ENCODE measurements around the gene ZNF804A. TPM values are rescaled to one million over a fixed set of nuclear protein-coding genes. Genes with fewer than 3 reads are reported as not detected.

Gene ZNF804A
- total and polyA plus RNA-seq, 2 of the 8 experiments (the other 6 are each of a cell fraction or from before 2014, with no cell fraction given), result 0.02 TPM; not detected in 1

DNA sequence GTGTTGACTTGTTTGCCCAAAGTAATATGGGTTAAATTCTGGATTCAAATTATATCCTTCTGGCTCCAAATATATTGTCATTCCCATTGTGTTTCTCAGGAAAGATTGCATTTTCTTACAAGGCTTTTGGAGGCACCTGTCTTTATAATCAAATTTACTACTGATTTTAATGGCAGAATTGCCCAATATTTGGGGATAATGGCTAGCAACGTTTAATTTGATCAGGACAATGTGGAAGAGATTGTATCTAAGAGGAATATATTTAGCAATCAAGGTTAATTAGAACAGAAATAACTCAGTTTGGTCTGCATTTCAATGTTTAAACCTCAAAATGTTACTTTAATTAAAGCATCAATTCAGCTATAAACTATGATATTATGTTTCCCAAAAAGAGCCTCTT lies 41.7 kb upstream of the ZNF804A start:
- no peak for FAIRE-seq
- Histone ChIP-seq H3K4ac (replicated peaks; ENCODE audit: insufficient read length, low read depth, low read length) (no peak overlapping the region), H2BK20ac (ENCODE audit: low read length) (no peak overlapping the region), H2BK12ac (ENCODE audit: low read depth, low read length) (no peak overlapping the region), H3K27ac (ENCODE audit: low read depth, low read length) (no peak overlapping the region), H2AK5ac (ENCODE audit: low read depth, low read length) (no peak overlapping the region), H3K9ac (replicated peaks in 1 of 4; ENCODE audit: extremely low read depth in 1 of 4, low read depth in 3 of 4, low read length in 3 of 4) (no peak overlapping the region), H3K4me1 (replicated peaks in 1 of 4; ENCODE audit: control insufficient read depth in 3 of 4, insufficient read depth in 4 of 4, low read length in 3 of 4) (0 out of 7 replicates have a peak, but pooled peaks cover 0 to 3% (median 0%) of the 10 kb centered on the region in 4 experiments), H2BK15ac (ENCODE audit: low read length) (no peak overlapping the region), H3K14ac (ENCODE audit: insufficient read length) (no peak overlapping the region), H3K9me3 (ENCODE audit: insufficient read depth in 2 of 2, low read depth in 1 of 2, low read length in 1 of 2) (no peaks in the 10 kb centered on the region; a peak in 1 of 4 replicates), H4K91ac (replicated peaks; ENCODE audit: insufficient read length, low read length) (no peak overlapping the region), H3K36me3 (ENCODE audit: control insufficient read depth in 2 of 4, insufficient read depth in 4 of 4, low read length in 3 of 4) (no peaks in the 10 kb centered on the region), H2BK120ac (replicated peaks; ENCODE audit: low read depth, low read length) (no peak overlapping the region), H3K18ac (ENCODE audit: extremely low read depth, low read length) (no peak overlapping the region), H3K23ac (ENCODE audit: insufficient read length) (no peak overlapping the region), H4K20me1 (replicated peaks in 1 of 2; ENCODE audit: control insufficient read depth in 1 of 2, insufficient read depth in 2 of 2, low read length in 2 of 2) (no peaks in the 10 kb centered on the region), H4K5ac (ENCODE audit: insufficient read length, low read depth, low read length) (no peak overlapping the region), H3K4me2 (ENCODE audit: insufficient read depth in 1 of 2, low read depth in 2 of 2, low read length in 2 of 2) (no peak overlapping the region), H4K8ac (ENCODE audit: extremely low read depth, insufficient read depth, low read length) (no peak overlapping the region), H2BK5ac (ENCODE audit: low read depth, low read length) (no peak overlapping the region), H3K27me3 (replicated peaks in 1 of 4; ENCODE audit: control insufficient read depth in 3 of 4, extremely low read depth in 1 of 4, insufficient read depth in 3 of 4, low read length in 3 of 4) (no peaks in the 10 kb centered on the region), H3K79me2 (ENCODE audit: control insufficient read depth in 1 of 2, insufficient read depth in 2 of 2, low read length in 2 of 2) (no peaks in the 10 kb centered on the region), H2AFZ (ENCODE audit: low read length) (no peak overlapping the region), H3K79me1 (ENCODE audit: low read depth, low read length) (no peaks in the 10 kb centered on the region), H3K23me2 (ENCODE audit: low read depth, low read length) (no peaks in the 10 kb centered on the region), H3K4me3 (ENCODE audit: extremely low read depth in 1 of 4, insufficient read depth in 2 of 4, low read depth in 3 of 4, low read length in 4 of 4) (no peak overlapping the region), H3K56ac (replicated peaks; ENCODE audit: insufficient read length, low read depth, low read length) (no peak overlapping the region)
- 82% methylated on average over 1 of the region's 1 CpG; no CpG with 5 or more reads in 1 of the 2 experiments for WGBS, 2 experiments (ENCODE audit: extremely low coverage in 1 of 2, insufficient coverage in 1 of 2, insufficient read length in 1 of 2, insufficient replicate concordance in 2 of 2, low coverage in 1 of 2, low lambda C conversion rate in 2 of 2, missing lambda C conversion rate in 1 of 2)
- POLR2A ChIA-PET (ENCODE audit: partially characterized antibody), result no interaction called here
- CTCF ChIA-PET (ENCODE audit: partially characterized antibody), result interaction anchor here (0.6 kb wide), 1 partner anchor 976 kb away, joined by 3 read pairs; no protein-coding TSS in a partner anchor
- TF ChIP-seq RAD21 (IDR thresholded peaks at IDR 0.05 in 1 of 2, conservative IDR thresholded peaks at IDR 0.05 in 1 of 2; ENCODE audit: low read depth in 2 of 2, low read length in 2 of 2) (no peak), ZNF274 (IDR thresholded peaks at IDR 0.05; ENCODE audit: borderline replicate concordance, extremely low read depth, low read length) (no peak), MAFK (IDR thresholded peaks at IDR 0.05; ENCODE audit: low read depth, low read length) (no peak), BCL11A (IDR thresholded peaks at IDR 0.05; ENCODE audit: low read depth in 2 of 2, low read length in 2 of 2) (no peak), GABPA (IDR thresholded peaks at IDR 0.05; ENCODE audit: borderline replicate concordance, insufficient read depth, low read length) (no peak), SAP30 (IDR thresholded peaks at IDR 0.05; ENCODE audit: insufficient read depth, insufficient replicate concordance, low read length) (no peak), POLR2A (IDR thresholded peaks at IDR 0.05; ENCODE audit: control extremely low read depth in 1 of 2, low read depth in 2 of 2, low read length in 2 of 2) (no peak), CREB1 (IDR thresholded peaks at IDR 0.05) (no peak), EP300 (IDR thresholded peaks at IDR 0.05; ENCODE audit: borderline replicate concordance in 1 of 2, low read depth in 2 of 2, low read length in 2 of 2) (no peak), CEBPB (IDR thresholded peaks at IDR 0.05; ENCODE audit: low read depth, low read length) (no peak), TBP (IDR thresholded peaks at IDR 0.05; ENCODE audit: low read depth, low read length) (no peak)
- TF ChIP-seq, protein P1, sequence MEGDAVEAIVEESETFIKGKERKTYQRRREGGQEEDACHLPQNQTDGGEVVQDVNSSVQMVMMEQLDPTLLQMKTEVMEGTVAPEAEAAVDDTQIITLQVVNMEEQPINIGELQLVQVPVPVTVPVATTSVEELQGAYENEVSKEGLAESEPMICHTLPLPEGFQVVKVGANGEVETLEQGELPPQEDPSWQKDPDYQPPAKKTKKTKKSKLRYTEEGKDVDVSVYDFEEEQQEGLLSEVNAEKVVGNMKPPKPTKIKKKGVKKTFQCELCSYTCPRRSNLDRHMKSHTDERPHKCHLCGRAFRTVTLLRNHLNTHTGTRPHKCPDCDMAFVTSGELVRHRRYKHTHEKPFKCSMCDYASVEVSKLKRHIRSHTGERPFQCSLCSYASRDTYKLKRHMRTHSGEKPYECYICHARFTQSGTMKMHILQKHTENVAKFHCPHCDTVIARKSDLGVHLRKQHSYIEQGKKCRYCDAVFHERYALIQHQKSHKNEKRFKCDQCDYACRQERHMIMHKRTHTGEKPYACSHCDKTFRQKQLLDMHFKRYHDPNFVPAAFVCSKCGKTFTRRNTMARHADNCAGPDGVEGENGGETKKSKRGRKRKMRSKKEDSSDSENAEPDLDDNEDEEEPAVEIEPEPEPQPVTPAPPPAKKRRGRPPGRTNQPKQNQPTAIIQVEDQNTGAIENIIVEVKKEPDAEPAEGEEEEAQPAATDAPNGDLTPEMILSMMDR (IDR thresholded peaks at IDR 0.05; ENCODE audit: control extremely low read depth in 1 of 3, insufficient read depth in 1 of 3, low read depth in 1 of 3, low read length in 3 of 3), result no peak
- DNase-seq (ENCODE audit: low read depth in 1 of 2, low spot score in 2 of 2), result no peak

Measured in H1 (cell line).